ENCODE data around the gene TRAF3IP3. TPM values are rescaled to one million over a fixed set of nuclear protein-coding genes. Genes with fewer than 3 reads are reported as not detected.

TRAF3IP3 gene, protein sequence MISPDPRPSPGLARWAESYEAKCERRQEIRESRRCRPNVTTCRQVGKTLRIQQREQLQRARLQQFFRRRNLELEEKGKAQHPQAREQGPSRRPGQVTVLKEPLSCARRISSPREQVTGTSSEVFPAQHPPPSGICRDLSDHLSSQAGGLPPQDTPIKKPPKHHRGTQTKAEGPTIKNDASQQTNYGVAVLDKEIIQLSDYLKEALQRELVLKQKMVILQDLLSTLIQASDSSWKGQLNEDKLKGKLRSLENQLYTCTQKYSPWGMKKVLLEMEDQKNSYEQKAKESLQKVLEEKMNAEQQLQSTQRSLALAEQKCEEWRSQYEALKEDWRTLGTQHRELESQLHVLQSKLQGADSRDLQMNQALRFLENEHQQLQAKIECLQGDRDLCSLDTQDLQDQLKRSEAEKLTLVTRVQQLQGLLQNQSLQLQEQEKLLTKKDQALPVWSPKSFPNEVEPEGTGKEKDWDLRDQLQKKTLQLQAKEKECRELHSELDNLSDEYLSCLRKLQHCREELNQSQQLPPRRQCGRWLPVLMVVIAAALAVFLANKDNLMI
- 1 to 10 TPM; 2.8 to 3.1 TPM for total RNA-seq
- long read RNA-seq, donor 1 = 0 reads
- long read RNA-seq, donor 2, partial matches to known transcripts = 1 of 3 reads
- long read RNA-seq, donor 2, other reads (novel, unspliced or antisense) = 2 of 3 reads

DNA sequence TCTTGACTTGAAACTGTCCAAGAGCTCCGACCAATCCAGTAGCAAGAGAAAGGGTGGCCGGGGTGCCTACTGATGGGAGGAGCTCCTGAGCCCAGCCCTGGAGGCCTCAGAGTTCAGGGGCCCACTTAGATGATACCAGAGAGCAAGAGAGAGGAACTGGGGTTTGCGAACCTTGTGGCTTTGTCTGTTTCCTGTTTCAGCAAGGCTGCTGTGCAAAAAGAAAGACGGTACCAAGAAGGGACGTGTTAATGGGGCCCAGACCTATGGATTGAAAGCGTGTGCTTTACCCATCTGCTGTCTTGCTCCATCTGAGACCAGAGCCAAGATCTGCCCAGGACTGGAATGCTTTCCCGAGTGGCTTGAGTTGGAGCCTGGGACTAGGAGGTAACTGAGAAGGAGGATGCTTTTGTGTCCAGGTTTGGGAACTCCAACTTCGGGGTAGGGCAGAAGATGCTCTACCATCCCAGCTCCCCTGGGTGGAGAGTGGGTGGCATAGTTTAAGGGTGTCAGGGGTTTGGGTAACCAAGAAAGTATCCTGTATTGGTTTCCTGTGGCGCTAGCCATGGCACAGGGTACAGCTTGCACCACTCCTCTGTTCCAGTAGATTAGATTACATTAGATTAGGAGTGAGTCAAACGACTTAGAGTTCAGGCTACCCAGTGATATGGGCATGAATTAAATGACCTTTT, at the start of gene TRAF3IP3:
Gene TRAF3IP3 (plus strand): TSS at position 128 of the 689 bp plus-strand sequence. CDS start 3,987 bp downstream, outside the sequence.
- no peak for DNase-seq (ENCODE audit: low spot score)
- intact Hi-C loops (cut with DNase I) = no loop called here

DNA sequence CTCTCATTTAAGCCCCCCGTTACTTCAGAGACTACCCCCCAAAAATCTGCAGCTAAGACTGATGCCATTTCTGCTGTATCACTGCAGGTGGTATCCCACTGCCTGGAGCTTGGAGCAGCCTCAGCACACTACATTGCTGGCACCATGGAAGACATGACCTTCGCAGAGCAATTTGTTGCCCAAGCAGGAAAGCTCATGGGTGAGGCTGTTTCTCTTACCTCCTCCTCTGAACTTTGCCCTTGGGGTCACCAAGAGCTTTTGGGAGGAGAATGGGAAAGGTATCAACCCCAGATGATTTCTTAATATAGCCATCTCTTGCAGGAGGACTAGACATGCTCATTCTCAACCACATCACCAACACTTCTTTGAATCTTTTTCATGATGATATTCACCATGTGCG, 49.2 kb upstream of the TRAF3IP3 start:
- no peak for DNase-seq (ENCODE audit: low spot score)
- intact Hi-C loops (cut with DNase I) = no loop called here

DNA sequence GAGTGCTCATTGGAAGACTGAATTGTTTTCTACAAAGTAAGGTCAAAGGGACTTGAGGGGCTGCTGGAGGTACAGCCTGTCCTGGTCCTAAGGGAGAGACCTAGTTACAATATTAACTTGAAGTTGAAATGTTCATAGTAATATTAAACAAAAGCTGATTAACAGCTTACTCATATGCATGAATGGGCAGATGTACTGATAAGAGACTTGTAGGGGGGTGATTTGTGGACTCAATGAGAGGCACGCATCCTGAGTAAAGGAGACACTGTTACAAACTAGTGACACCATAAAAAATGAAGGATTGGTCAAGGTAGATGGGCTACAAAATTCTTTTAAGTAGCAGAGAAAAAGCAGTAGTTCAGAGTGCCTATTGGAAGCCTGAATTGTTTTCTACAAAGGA, 48.5 kb upstream of the TRAF3IP3 start:
- no peak for DNase-seq (ENCODE audit: low spot score)
- intact Hi-C loops (cut with DNase I) = no loop called here

DNA sequence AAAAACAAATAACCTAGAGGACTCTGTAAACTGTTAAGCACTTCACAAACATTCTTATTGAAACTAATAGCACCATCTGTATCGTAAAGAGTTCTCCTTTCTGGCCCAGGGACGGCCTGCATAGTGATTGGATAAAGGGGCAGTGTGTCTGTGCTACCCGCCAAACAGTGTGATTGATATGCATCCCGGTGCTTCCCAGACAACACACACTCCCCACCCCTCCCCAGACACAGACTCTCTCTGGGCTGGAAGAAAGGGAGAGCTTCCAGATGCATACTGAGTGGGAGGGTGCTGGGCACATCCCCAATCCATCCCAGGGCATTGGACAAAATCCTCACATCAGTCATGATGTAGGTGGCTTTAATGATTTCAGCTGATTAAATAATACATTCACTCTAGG, 47.6 kb upstream of the TRAF3IP3 start:
- no peak for DNase-seq (ENCODE audit: low spot score)
- intact Hi-C loops (cut with DNase I) = no loop called here

GRCh38 chr1:209710093-209710492, 45.8 kb upstream of the TRAF3IP3 start:
- DNase-seq (ENCODE audit: low spot score) = no peak
- intact Hi-C loops (cut with DNase I) = no loop called here

GRCh38 chr1:209710847-209711246, 45.0 kb upstream of the TRAF3IP3 start:
- DNase-seq (ENCODE audit: low spot score) = no peak
- intact Hi-C loops (cut with DNase I) = no loop called here

DNA sequence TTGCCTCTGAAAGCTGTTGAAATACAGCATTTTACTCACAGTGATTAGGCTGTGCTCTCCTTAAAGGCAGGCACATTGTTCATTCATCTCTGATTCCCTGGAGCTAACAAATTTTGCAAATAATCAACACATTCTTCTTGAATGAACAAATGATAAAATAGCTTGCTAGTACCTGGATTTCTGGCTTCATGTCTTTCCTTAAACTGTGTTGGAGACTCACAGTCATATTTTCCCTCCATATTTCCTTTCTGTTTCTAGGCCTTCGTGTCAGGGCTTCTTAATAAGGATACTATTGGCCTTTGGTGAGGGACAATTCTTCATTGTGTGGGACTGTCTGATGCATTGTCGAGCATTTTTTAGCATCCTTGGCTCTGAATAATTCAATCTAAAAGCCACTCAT, 41.5 kb upstream of the TRAF3IP3 start:
- DNase-seq (ENCODE audit: low spot score) = no peak
- intact Hi-C loops (cut with DNase I) = no loop called here

DNA sequence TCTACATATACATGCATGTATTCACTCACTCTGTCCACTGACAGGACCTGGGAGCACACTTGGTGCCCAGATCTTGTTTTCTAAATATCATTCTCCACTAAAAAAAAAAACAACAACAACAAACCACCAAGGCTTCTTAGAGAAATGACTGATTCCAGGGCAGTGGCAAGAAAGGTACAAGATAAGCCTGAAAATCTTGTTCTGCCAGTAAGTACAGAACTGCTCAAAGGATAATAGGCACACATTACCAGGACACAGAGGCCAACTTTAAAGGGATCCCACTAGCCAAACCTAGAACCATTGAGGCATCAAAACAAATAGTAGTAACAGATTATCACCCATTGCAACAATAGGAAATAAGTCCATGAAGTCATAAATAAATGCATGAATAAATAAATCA, 40.5 kb upstream of the TRAF3IP3 start:
- DNase-seq (ENCODE audit: low spot score) = no peak
- intact Hi-C loops (cut with DNase I) = loop anchor here in 1 of 2 donors (5.0 kb wide), 1 partner anchor 947 kb away; no protein-coding TSS in a partner anchor

GRCh38 chr1:209717818-209718217, 38.0 kb upstream of the TRAF3IP3 start:
- intact Hi-C loops (cut with DNase I) = loop anchor here in 1 of 2 donors (5.0 kb wide), 1 partner anchor 944 kb away; no protein-coding TSS in a partner anchor
- DNase-seq (ENCODE audit: low spot score) = no peak

DNA sequence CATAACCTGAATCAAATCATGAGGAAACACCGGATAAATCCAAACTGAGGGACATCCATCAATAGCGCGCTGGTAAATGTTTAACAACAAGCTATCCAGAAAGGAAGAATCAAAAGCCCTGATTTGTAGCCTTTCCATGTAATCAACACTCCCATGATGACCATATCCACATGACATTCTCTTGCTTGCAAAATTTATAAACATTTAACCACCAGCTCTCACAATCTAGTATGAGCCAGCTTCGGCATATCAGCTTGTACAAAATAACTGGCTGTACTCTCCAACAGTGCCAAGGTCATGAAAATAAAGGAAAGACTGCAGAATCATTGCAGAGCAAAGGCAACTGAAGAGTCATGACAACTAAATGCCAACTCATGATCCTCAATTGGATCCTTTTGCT, 35.5 kb upstream of the TRAF3IP3 start:
- DNase-seq (ENCODE audit: low spot score) = no peak
- intact Hi-C loops (cut with DNase I) = loop anchor here in 1 of 2 donors (5.0 kb wide), 1 partner anchor 1203 kb away; no protein-coding TSS in a partner anchor

DNA sequence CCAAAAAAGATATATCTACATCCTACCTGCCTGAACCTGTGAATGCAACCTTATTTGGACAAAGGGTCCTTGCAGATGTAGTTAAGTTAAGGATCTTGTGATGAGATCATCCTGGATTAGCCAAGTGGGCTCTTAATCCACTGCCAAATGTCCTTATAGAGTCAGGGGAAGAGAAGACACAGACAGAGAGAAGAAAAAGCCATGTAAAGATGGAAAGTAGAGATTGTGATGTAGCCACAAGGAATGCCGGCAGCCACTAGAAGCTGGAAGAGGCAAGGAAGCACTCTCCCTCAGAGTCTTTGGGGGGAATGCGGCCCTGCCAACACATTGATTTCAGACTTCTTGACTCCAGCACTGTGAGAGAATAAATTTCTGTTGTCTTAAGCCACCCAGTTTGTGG, 35.0 kb upstream of the TRAF3IP3 start:
- intact Hi-C loops (cut with DNase I) = loop anchor here in 1 of 2 donors (5.0 kb wide), 1 partner anchor 1204 kb away; no protein-coding TSS in a partner anchor

GRCh38 chr1:209721323-209721722, 34.5 kb upstream of the TRAF3IP3 start:
- intact Hi-C loops (cut with DNase I) = loop anchor here in 1 of 2 donors (5.0 kb wide), 1 partner anchor 1204 kb away; no protein-coding TSS in a partner anchor
- no peak for DNase-seq (ENCODE audit: low spot score)

More for the DNA sequence above, 35.0 kb upstream of the TRAF3IP3 start:
- no peak for DNase-seq (ENCODE audit: low spot score)

GRCh38 chr1:209723265-209723664, 32.6 kb upstream of the TRAF3IP3 start:
- intact Hi-C loops (cut with DNase I) = loop anchor here in 1 of 2 donors (5.0 kb wide), 1 partner anchor 1206 kb away; no protein-coding TSS in a partner anchor
- no peak for DNase-seq (ENCODE audit: low spot score)

DNA sequence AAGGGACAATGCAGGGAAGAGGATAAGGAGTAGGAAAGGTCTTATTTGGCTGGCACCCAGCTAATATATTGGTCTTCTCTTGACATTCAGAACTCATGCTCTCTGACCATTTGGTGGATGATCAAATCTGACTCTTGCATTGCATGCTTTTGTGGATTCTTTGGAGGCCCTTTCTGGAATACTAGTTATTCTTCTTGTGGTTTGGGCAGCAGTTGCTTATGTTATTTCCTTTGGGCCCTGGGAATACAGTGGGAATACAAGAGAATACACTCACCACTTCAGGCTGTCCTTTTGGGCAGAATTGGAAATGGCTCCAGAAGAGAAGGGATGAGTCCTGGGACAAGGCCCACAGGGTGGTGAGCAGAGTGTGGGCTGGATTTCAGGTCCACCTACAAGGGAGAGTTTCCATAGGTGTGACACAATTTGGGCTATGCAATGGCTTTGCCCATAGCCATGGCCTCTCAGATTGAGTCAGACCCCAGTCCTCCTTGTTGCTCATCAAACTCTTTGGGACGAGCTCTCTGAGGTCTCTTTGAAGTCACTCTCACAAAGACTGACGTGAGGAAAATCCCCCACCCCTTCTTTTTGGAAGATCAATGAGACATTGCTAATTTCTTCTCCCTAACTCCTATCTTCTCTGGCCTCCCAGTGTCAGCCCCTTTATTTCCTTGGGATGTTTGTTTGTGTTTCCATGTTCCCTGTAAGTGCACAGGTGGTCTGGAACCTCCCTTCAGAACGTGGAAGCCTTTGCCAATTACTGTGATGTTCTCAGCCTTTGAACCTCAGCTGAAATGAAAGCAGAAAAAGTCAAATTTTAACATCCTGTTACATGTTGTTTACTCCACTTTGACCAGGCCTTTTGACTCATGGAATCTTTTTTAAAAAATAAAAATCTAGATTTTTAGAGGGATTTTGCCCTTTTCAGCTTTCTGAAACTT, 31.8 kb upstream of the TRAF3IP3 start:
- intact Hi-C loops (cut with DNase I) = loop anchor here in 1 of 2 donors (5.0 kb wide), 1 partner anchor 1207 kb away; no protein-coding TSS in a partner anchor
- DNase-seq (ENCODE audit: low spot score) = no peak

DNA sequence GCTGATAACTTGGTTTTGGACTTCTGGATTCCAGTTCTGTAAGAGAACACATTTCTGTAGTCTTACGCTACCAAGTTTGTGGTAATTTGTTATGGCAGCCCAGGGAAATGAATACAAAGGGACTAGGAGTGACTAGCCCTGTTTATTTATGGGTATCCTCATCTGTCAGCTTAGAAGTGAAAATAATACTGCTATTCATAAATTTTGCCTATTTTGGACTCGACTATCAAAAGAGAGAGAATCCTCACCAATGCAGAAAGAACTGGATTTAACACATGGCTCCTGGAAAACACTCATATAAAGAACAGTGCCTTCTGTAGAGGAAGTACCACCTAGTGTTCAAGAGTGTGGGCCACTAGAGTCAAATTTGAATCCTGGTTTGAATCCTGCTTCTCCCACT, 28.6 kb upstream of the TRAF3IP3 start:
- DNase-seq (ENCODE audit: low spot score) = no peak
- intact Hi-C loops (cut with DNase I) = no loop called here

GRCh38 chr1:209727785-209728184, 28.1 kb upstream of the TRAF3IP3 start:
- intact Hi-C loops (cut with DNase I) = no loop called here
- DNase-seq (ENCODE audit: low spot score) = no peak

DNA sequence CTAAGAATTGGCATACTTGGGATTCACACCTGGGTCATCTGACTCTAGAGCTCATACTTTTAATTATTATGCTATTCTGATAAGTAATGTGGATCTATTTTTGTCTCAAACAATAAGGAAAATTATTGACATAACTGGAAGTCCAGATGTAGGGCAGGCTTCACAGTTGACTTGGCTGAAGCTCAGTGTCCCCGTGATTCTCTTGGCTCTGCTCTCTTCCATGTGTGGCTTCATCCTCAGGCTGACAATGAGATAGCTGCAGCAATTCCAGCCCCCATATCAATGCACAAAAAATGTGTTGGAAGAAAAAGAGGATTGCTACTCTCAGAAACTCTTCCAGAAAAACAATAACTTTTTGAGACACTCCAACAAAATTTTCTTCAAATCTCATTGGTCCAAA, 27.4 kb upstream of the TRAF3IP3 start:
- DNase-seq (ENCODE audit: low spot score) = no peak
- intact Hi-C loops (cut with DNase I) = no loop called here

GRCh38 chr1:209729436-209729835, 26.4 kb upstream of the TRAF3IP3 start:
- DNase-seq (ENCODE audit: low spot score) = no peak
- intact Hi-C loops (cut with DNase I) = no loop called here

DNA sequence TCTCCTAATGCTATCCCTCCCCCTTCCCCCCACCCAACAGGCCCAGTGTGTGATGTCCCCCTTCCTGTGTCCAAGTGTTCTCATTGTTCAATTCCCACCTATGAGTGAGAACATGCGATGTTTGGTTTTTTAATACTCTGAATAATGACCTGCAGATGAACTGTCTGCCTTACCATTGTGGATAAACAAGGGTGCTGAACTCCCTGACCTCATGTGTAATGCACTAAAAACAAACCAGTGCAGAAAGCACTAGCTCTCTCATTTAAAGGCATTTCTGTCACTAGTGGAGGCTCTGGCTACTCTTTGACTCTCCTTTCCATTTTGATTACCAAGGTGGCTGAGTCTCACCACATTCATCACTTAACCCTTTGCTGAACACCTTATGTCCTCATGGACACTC, 23.1 kb upstream of the TRAF3IP3 start:
- DNase-seq (ENCODE audit: low spot score) = no peak
- intact Hi-C loops (cut with DNase I) = no loop called here

All from posterior vena cava (tissue), 2 donors.